HL-60 (cell line): ENCODE results near the gene CACNA1C.

Experiments used
- TF ChIP-seq, protein P1 (sequence below): IDR thresholded peaks from one replicate; pipeline ENCODE4 v1.5.1; 2011; ENCODE audit warnings: low read length, control low read depth, inconsistent platforms; ENCODE audit not compliant: insufficient read depth
- TF ChIP-seq, protein P2 (sequence below): IDR thresholded peaks from 2 replicates; pipeline ENCODE4 v1.6.1; 2012; ENCODE audit warnings: low read depth; ENCODE audit not compliant: insufficient replicate concordance

DNA sequence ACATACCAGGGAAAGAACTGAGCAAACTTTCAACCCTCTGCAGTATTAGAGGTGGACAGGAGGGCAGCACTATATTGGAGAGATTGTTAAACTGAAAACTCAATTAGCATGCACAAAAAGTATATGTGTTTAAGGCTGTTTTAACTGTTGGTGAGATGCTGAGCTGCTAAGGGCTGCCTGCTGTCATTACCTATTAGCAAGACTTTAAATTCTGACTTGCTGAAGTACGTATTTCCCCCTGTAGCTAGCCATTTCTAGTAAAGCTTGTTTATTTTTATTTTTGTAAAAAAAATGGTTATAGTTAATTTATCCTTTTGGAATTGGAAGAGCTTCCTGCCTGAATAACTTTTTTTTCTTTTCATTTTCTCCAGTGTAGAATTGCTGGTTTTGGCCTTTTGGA lies 92.2 kb downstream of the CACNA1C start:
- TF ChIP-seq, protein P1, sequence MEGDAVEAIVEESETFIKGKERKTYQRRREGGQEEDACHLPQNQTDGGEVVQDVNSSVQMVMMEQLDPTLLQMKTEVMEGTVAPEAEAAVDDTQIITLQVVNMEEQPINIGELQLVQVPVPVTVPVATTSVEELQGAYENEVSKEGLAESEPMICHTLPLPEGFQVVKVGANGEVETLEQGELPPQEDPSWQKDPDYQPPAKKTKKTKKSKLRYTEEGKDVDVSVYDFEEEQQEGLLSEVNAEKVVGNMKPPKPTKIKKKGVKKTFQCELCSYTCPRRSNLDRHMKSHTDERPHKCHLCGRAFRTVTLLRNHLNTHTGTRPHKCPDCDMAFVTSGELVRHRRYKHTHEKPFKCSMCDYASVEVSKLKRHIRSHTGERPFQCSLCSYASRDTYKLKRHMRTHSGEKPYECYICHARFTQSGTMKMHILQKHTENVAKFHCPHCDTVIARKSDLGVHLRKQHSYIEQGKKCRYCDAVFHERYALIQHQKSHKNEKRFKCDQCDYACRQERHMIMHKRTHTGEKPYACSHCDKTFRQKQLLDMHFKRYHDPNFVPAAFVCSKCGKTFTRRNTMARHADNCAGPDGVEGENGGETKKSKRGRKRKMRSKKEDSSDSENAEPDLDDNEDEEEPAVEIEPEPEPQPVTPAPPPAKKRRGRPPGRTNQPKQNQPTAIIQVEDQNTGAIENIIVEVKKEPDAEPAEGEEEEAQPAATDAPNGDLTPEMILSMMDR = no peak
- TF ChIP-seq, protein P2, sequence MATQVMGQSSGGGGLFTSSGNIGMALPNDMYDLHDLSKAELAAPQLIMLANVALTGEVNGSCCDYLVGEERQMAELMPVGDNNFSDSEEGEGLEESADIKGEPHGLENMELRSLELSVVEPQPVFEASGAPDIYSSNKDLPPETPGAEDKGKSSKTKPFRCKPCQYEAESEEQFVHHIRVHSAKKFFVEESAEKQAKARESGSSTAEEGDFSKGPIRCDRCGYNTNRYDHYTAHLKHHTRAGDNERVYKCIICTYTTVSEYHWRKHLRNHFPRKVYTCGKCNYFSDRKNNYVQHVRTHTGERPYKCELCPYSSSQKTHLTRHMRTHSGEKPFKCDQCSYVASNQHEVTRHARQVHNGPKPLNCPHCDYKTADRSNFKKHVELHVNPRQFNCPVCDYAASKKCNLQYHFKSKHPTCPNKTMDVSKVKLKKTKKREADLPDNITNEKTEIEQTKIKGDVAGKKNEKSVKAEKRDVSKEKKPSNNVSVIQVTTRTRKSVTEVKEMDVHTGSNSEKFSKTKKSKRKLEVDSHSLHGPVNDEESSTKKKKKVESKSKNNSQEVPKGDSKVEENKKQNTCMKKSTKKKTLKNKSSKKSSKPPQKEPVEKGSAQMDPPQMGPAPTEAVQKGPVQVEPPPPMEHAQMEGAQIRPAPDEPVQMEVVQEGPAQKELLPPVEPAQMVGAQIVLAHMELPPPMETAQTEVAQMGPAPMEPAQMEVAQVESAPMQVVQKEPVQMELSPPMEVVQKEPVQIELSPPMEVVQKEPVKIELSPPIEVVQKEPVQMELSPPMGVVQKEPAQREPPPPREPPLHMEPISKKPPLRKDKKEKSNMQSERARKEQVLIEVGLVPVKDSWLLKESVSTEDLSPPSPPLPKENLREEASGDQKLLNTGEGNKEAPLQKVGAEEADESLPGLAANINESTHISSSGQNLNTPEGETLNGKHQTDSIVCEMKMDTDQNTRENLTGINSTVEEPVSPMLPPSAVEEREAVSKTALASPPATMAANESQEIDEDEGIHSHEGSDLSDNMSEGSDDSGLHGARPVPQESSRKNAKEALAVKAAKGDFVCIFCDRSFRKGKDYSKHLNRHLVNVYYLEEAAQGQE = no peak
